C4-2B (cell line): ENCODE measurements around the gene HAGHL.

Source experiments
- H3K27ac ChIP-seq: fragments of 450-650 bp; 2 replicates; pipeline ENCODE4 v1.5.1; 2017
- CTCF ChIP-seq: fragments of 450-650 bp; conservative IDR thresholded peaks from 2 replicates; pipeline ENCODE4 v1.5.1; 2017; ENCODE audit warnings: mild to moderate bottlenecking
- ZFX ChIP-seq: fragments of 450-650 bp; IDR thresholded peaks from 2 replicates; pipeline ENCODE4 v1.6.1; 2017

The HAGHL gene

DNA sequence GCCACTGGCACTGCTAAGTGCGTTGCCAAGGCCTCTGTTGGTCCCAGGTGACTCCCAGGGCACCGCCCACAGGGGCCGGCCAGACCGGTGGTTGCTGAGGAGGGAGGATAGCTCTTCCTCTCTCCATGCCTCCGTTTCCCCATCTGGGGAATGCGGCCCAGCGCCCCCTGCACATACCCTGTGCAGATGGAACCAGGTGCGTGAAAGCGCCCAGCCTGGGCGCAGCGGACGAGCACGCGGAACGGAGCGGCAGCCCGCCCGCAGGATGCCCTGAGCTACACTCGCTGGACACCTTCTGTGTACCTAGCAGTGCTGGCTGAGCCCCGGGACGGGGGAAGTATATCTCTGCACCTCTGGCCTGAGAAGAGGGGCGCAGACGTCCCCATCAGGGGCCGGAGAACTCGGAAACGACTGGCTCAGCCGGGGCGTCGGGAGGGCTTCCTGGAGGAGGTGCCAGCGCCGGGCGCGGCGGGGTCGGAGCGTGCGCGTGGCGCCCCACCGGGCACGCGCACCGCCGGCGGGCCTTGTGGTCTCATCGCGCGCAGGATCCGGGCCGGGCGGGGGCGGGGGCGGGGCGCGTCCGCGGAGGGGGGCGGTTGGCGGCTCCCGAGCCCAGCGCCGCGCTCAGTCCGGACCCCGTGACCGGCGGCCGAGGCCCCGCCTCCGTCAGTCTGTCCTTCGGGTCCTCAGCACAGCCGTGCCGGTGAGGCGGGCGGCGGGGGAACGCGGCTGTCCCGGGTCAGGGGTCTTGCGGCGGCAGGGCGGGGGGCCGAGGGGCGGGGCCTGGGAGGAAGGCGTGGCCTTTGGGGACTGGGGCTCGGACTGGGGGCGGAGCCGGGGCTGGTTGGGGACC lies at the start of gene HAGHL, which contains the start of gene CCDC78:
TSS of gene HAGHL (plus strand) at position 669 of the 853 bp plus-strand sequence. CDS start 404 bp downstream, outside the sequence.
TSS of gene CCDC78 (minus strand) at position 6 of the 853 bp plus-strand sequence. CDS start 76 bp downstream, outside the sequence.
- H3K27ac ChIP-seq: peak within 1 kb of the TSS; percentile 100
- no peak for TF ChIP-seq CTCF
- 0 out of 2 replicates have a peak, but pooled peaks have one; percentile 29 for TF ChIP-seq ZFX

DNA sequence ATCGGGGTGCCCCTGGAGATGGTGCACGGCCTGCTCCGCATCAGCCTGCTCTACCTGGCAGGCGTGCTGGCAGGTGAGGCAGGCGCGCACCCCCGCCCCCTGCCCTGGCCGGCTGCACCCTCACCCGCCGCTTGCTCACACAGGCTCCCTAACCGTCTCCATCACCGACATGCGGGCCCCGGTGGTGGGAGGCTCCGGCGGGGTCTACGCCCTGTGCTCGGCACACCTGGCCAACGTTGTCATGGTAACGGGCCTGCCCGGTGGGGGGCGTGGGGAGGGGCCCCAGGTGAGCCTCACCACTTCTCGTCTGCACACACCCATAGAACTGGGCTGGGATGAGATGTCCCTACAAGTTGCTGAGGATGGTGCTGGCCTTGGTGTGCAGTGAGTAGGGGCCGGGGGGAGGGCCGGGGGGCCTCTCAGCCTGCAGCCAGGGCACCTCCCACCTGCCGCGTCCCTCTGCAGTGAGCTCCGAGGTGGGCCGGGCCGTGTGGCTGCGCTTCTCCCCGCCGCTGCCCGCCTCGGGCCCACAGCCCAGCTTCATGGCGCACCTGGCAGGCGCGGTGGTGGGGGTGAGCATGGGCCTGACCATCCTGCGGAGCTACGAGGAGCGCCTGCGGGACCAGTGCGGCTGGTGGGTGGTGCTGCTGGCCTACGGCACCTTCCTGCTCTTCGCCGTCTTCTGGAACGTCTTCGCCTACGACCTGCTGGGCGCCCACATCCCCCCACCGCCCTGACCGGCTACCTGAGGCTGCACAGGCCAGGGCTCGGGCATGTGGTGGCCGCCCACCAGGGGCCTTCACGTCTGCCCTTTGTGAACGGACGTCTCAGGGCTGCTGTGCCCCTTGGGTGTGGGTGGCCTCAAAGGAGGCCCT lies 49.4 kb upstream of the HAGHL start:
- TF ChIP-seq CTCF (no peak), ZFX (no peak)
- peak overlapping the region; percentile 94; the same call in 1 of the 2 replicates for H3K27ac ChIP-seq

DNA sequence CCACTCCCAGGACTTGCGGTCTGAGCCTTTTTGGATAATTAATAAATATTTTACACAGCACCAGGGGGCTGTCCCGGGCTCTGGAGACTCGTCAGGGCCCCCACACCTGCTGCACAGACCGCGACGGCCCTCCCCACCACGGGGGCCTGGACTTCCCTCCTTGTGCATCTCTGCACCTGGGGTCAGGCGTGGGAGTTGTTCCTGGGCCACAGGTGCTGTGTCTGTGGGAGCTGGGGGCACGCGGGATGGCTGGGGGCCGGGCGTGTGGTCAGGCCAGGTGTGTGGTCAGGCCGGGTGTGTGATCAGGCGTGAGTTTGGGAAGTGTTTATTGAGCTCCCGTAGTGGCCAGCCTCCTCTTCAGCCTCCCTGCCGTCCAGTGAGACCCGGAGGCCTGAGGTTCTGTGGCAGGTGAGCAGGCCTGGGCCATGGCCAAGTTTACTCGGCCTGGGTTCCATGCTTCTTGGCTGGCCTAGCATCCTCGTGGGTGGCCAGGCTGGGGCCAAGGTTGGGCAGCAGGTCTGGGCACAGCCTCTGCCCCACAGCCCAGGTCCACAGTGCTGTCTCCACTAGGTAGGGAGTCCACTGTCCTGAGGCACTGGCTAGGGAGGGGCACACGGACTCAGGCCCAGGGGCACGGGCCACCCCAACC lies 48.6 kb upstream of the HAGHL start:
- H3K27ac ChIP-seq: peak overlapping the region; percentile 94
- TF ChIP-seq ZFX (no peak), CTCF (no peak)

- H3K27ac ChIP-seq: peak overlapping the region; percentile 94
Observed at GRCh38 chr16:678858-679813, 47.8 kb upstream of the HAGHL start.

DNA sequence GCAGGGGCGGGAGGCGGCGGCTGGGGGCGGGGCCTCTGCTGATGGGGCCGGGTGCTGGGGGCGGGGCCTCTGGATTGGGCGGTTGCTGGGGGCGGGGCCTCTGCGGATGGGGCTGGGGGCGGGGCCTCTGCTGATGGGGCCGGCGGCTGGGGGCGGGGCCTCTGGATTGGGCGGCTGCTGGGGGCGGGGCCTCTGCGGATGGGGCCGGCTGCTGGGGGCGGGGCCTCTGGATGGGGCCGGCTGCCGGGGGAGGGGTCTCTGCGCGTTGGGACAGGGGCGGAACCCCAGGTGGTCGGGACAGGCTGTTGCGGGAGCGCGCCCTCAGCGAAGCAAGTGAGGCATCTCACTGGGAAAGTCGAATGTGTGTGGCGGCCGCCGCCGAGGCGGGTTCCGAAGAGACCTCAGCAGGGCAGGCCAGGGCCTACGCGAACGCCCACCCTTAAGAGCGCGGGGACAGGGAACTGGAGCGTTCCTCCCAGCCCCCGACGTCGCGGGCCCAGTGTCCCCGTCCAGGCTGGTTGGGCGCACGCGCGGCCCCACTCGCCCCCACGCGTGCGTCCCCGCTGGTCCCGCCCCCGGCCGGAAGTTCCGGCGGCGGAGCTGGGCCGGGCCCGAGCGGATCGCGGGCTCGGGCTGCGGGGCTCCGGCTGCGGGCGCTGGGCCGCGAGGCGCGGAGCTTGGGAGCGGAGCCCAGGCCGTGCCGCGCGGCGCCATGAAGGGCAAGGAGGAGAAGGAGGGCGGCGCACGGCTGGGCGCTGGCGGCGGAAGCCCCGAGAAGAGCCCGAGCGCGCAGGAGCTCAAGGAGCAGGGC lies 46.9 kb upstream of the HAGHL start, which contains the start of gene STUB1:
TSS of gene STUB1 (plus strand) at position 597 of the 811 bp plus-strand sequence. CDS start at position 713, 116 bp downstream.
- no peak for TF ChIP-seq CTCF
- peak; percentile 73; the same call in 1 of the 2 replicates for TF ChIP-seq ZFX
- H3K27ac ChIP-seq: peak within 1 kb of the TSS; percentile 94

More at GRCh38 chr16:678858-679813, 47.8 kb upstream of the HAGHL start:
- TF ChIP-seq ZFX (no peak), CTCF (no peak)
